ENCODE data around the gene VEPH1. TPM values are rescaled to one million over a fixed set of nuclear protein-coding genes. Genes with fewer than 3 reads are reported as not detected.
A peak's percentile ranks its signal among the peaks of the same experiment; 100 is the strongest.

Gene VEPH1
- total RNA-seq, 1 experiment from 2014 or later = 35.1 TPM

GRCh38 chr3:157373783-157374182 is 129.4 kb downstream of the VEPH1 start:
- no peak overlapping the region for H3K4me3 Mint-ChIP-seq (ENCODE audit: low read depth, unreplicated experiment)
- no TSS peak for BruUV-seq (replicated peaks)
- CTCF ChIA-PET = no interaction called here
- TF ChIP-seq CTCF (IDR thresholded peaks at IDR 0.05; ENCODE audit: unreplicated experiment) = no peak
- intact Hi-C loops (cut with micrococcal nuclease; ENCODE audit: unreplicated experiment) = no loop called here
- H3K9me3 Mint-ChIP-seq (ENCODE audit: low read depth, unreplicated experiment) = no peaks in the 10 kb centered on the region
- peaks cover 21% of the 10 kb centered on the region for H3K4me1 Mint-ChIP-seq (ENCODE audit: low read depth, unreplicated experiment)
- no peaks in the 10 kb centered on the region for H3K27me3 Mint-ChIP-seq (ENCODE audit: unreplicated experiment)
- DNase-seq = no peak
- H3K27ac Mint-ChIP-seq (ENCODE audit: unreplicated experiment) = no peak overlapping the region
- no peaks in the 10 kb centered on the region for H3K36me3 Mint-ChIP-seq (ENCODE audit: insufficient read depth, unreplicated experiment)

GRCh38 chr3:157370867-157371266 is 132.3 kb downstream of the VEPH1 start:
- no TSS peak for BruUV-seq (replicated peaks)
- H3K9me3 Mint-ChIP-seq (ENCODE audit: low read depth, unreplicated experiment) = no peaks in the 10 kb centered on the region
- no peak overlapping the region for H3K27ac Mint-ChIP-seq (ENCODE audit: unreplicated experiment)
- no peak for DNase-seq
- no peak overlapping the region for H3K4me3 Mint-ChIP-seq (ENCODE audit: low read depth, unreplicated experiment)
- intact Hi-C loops (cut with micrococcal nuclease; ENCODE audit: unreplicated experiment) = no loop called here
- peaks cover 26% of the 10 kb centered on the region for H3K4me1 Mint-ChIP-seq (ENCODE audit: low read depth, unreplicated experiment)
- TF ChIP-seq CTCF (IDR thresholded peaks at IDR 0.05; ENCODE audit: unreplicated experiment) = no peak
- no peaks in the 10 kb centered on the region for H3K27me3 Mint-ChIP-seq (ENCODE audit: unreplicated experiment)
- CTCF ChIA-PET = no interaction called here
- no peaks in the 10 kb centered on the region for H3K36me3 Mint-ChIP-seq (ENCODE audit: insufficient read depth, unreplicated experiment)

GRCh38 chr3:157369727-157370421 is 133.3 kb downstream of the VEPH1 start:
- intact Hi-C loops (cut with micrococcal nuclease; ENCODE audit: unreplicated experiment) = no loop called here
- CTCF ChIA-PET = no interaction called here
- Mint-ChIP-seq H3K27ac (ENCODE audit: unreplicated experiment) (peak overlapping the region; percentile 14), H3K4me1 (ENCODE audit: low read depth, unreplicated experiment) (peaks cover 35% of the 10 kb centered on the region), H3K9me3 (ENCODE audit: low read depth, unreplicated experiment) (no peaks in the 10 kb centered on the region), H3K27me3 (ENCODE audit: unreplicated experiment) (no peaks in the 10 kb centered on the region), H3K36me3 (ENCODE audit: insufficient read depth, unreplicated experiment) (no peaks in the 10 kb centered on the region), H3K4me3 (ENCODE audit: low read depth, unreplicated experiment) (no peak overlapping the region)
- no peak for TF ChIP-seq CTCF (IDR thresholded peaks at IDR 0.05; ENCODE audit: unreplicated experiment)
- BruUV-seq (replicated peaks) = no TSS peak
- DNase-seq = no peak

GRCh38 chr3:157368171-157368570 is 135.0 kb downstream of the VEPH1 start:
- CTCF ChIA-PET = interaction anchor here (0.6 kb wide), 1 partner anchor 33 kb away, joined by 5 read pairs; no protein-coding TSS in a partner anchor
- intact Hi-C loops (cut with micrococcal nuclease; ENCODE audit: unreplicated experiment) = no loop called here
- no peak for TF ChIP-seq CTCF (IDR thresholded peaks at IDR 0.05; ENCODE audit: unreplicated experiment)
- no TSS peak for BruUV-seq (replicated peaks)
- no peak overlapping the region for H3K4me3 Mint-ChIP-seq (ENCODE audit: low read depth, unreplicated experiment)
- H3K9me3 Mint-ChIP-seq (ENCODE audit: low read depth, unreplicated experiment) = no peaks in the 10 kb centered on the region
- no peak for DNase-seq
- H3K4me1 Mint-ChIP-seq (ENCODE audit: low read depth, unreplicated experiment) = peaks cover 35% of the 10 kb centered on the region
- no peak overlapping the region for H3K27ac Mint-ChIP-seq (ENCODE audit: unreplicated experiment)
- no peaks in the 10 kb centered on the region for H3K27me3 Mint-ChIP-seq (ENCODE audit: unreplicated experiment)
- H3K36me3 Mint-ChIP-seq (ENCODE audit: insufficient read depth, unreplicated experiment) = no peaks in the 10 kb centered on the region
